GM12891 (cell line): Measurements from ENCODE around the gene DCLK1.

ENCODE experiments used
- PAX5 ChIP-seq: IDR thresholded peaks from 2 replicates; pipeline ENCODE4 v1.6.1; 2011; ENCODE audit warnings: low read length, moderate library complexity, mild to moderate bottlenecking; ENCODE audit not compliant: insufficient read depth, severe bottlenecking
- POLR2A ChIP-seq: IDR thresholded peaks from 2 replicates; pipeline ENCODE4 v1.6.1; 2011; ENCODE audit warnings: low read depth, low read length, control low read depth
- POLR2AphosphoS5 ChIP-seq: IDR thresholded peaks from 2 replicates; pipeline ENCODE4 v1.6.1; 2011; ENCODE audit warnings: low read depth, low read length, control low read depth
- POU2F2 ChIP-seq: IDR thresholded peaks from 2 replicates; pipeline ENCODE4 v1.6.1; 2011; ENCODE audit warnings: low read depth, mild to moderate bottlenecking, control low read depth, low read length, moderate library complexity
- SPI1 ChIP-seq: IDR thresholded peaks from 2 replicates; pipeline ENCODE4 v1.6.1; 2011; ENCODE audit warnings: low read depth, low read length, control low read depth
- TAF1 ChIP-seq: IDR thresholded peaks from 2 replicates; pipeline ENCODE4 v1.6.1; 2011; ENCODE audit warnings: low read depth, low read length, control low read depth

- TF ChIP-seq POLR2A (no peak), TAF1 (no peak), POLR2AphosphoS5 (no peak), SPI1 (no peak), POU2F2 (no peak), PAX5 (no peak)
These were observed 129.6 kb downstream of the DCLK1 start for GRCh38 chr13:36001561-36001960.
